NOMO-1 treated with dmso at 0.1 percent for 144 hours (cell line): ENCODE results near the gene HCN4.

ENCODE experiments used
- DNase-seq: peaks from one replicate; lab custom pipeline; 2025; ENCODE audit not compliant: unreplicated experiment; lab: John Stamatoyannopoulos, UW

Gene HCN4

DNA sequence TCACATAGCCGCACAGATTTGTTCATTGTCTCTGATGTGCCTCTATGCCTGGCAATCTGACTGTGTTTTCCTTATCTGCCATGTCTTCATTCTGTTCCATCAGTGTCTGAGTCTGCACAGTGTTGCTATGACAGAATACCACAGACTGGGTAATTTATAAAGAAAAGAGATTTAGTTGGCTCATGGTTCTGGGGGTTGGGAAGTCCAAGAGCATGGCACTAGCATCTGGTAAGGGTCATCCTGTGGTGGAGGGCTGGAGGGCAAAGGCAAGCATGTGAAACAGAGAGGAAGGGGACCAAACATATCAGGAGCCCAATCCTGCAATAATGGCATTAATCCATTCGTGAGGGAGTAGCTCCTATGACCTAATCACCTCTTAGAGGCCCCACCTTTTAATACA is 11.9 kb upstream of the HCN4 start:
- DNase-seq: no peak

DNA sequence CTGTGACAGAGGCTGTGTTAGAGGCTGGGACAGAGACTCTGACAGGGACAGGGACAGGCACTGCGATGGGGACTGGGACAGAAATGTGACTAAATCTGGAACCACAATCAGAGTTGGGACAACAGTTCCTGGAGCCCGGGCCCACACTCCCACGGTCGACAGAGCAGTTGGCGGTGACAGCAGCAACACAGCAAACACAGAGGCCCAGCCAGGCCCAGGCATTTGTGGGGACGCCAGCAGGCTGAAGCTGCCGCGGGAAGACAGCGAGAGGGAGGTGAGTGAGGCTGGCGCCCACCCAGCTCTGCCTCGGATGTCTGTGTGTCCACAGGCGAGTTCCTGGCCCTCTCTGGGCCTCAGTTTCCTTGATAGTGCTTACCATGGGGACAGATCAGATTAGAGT is 9.3 kb upstream of the HCN4 start:
- DNase-seq: no peak

DNA sequence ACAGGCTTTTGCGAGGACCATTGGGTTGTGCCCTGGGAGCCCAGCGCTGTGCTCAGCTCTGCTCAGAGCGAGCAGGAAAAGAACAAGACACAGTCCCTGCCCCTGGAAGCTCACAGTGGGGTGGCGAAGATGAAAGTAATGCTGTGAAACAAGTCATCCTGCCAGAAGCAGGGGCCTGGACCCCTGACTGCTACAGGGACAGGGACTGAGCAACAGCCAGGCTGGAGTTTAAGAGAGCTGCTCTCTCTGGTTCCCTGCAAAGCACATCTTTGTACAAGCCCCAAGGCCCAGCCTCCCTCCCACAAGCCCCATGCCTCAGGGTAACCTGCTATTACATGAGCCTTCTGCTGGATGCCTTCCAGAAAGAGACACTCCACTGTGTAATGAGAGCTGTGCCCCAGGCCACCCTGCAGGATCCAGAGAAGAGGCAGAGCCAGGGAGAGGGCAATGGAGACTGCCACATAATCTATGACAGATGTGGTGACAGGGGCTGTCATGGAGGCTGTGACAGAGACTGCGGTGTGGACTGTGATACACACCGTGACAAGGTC is 7.1 kb upstream of the HCN4 start:
- DNase-seq: no peak

DNA sequence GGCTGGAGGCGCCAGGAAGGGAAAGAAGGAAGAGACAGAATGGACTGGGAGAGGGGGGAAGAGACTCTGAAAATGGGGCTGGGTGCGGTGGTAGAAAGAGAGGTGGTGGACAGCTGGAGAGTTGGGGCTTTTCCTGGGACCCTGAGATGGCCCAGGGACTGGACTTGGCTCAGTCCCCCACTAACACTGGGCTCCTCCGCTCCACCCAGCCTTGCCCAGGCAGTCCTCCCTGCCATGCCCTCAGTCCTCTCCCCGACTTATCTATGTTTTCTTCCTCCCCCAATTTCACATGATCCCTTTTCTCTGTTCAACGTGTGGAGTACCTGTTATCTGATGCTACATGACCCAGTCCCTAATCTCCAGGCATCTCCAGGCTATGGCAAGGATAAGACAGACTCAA is 6.3 kb upstream of the HCN4 start:
- DNase-seq: no peak

DNA sequence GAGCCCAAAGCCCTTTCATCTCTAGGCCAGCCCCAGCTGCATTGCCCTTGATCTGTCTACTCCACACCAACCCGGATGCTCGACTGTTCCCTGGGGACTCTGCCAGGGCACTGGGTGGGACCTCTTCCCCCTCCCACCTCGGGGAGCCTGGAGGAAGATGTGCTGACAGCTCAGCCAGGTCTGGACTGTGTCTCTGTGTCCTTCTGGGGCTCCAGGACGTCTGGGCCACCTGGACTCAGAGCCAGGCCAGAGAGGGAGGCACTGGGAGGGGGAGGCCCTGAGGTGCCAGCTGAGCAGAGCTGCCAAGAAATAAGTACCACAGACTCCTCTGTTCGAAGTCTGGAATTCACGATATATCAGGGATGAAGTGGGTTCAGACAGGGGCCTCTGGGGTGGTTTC is 5.8 kb upstream of the HCN4 start:
- DNase-seq: no peak

DNA sequence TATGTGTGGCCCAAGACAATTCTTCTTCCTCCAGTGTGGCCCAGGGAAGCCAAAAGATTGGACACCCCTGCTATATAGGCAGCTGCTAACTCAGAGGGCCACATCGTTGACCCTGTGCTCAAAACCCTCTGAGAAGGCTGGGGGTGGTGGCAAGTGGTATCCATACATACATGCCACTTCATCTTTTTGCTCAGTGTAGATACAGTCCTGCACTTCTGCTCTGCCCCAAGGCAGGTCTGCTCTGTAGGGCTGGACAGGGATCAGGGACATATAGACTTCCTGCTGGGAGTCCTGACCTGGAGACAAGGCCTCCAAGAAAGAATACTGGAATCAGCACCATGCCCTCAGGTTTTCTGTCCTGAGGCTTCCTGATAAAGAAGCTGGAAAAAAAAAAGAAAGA is 4.5 kb upstream of the HCN4 start:
- no peak for DNase-seq

DNA sequence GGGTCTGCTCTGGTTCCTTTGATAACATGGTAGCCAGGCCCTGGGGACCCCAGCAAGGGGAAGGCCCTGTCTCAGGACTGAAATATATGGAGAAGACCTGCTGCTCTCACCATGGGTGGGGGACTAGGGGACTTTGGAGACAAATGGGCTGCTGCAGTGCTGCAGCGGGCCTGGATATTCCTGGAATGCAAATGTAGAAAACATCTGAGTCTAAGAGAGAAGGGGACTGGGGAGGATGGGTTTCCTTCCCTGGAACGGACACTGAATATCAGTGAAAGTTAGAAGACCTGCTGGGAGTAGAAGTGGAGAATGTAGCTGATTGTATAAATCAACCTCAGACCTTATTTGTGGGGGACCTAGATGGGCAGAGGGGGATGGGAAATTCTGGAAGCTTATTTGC is 3.1 kb upstream of the HCN4 start:
- no peak for DNase-seq

DNA sequence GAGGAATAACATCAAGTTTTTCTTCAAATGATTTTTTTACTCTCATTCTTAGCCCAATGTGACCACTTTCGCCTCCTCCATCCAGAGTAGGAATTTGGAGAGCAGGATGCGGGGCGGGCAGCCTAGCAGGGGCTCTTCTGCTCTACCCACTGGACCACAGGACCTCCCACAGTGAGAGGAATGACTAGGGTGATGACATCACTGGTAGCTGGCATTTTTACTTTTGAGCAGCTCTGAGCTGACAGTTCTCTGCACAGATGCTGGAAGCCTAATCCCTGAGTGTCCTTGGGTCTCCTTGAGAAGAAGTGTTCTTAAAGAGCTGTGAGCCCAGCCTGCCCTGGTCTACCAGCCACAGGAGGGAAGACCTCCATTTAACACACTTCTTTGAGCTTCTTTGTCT is 1.4 kb upstream of the HCN4 start:
- DNase-seq: no peak

DNA sequence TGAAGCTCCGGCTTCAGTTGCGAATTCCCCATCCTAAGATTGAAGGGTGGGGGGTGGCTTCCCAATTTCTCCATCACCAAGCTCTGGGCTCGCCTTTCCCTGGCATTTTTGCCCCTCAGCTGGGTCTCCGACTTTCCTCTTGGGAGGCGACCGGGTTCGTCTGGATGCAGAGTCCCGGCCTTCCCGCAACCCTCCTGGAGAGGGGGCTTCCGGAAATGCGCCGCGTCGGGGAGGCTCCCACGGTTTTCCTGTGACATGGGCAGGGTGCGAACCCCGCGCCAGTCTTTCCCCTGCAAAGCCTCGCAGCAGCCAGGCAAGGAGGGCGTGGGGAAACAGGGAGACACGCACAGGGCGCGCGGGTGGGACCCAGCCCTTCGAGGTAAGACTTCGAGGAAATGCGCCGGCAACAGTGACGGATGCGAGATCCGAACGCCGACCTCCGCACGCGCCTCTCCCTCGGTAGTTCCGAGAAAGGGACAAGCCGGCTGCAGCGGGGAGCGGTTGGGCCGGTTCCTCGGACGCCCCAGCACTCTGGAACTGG is 466 bp upstream of the HCN4 start:
- DNase-seq: no peak

DNA sequence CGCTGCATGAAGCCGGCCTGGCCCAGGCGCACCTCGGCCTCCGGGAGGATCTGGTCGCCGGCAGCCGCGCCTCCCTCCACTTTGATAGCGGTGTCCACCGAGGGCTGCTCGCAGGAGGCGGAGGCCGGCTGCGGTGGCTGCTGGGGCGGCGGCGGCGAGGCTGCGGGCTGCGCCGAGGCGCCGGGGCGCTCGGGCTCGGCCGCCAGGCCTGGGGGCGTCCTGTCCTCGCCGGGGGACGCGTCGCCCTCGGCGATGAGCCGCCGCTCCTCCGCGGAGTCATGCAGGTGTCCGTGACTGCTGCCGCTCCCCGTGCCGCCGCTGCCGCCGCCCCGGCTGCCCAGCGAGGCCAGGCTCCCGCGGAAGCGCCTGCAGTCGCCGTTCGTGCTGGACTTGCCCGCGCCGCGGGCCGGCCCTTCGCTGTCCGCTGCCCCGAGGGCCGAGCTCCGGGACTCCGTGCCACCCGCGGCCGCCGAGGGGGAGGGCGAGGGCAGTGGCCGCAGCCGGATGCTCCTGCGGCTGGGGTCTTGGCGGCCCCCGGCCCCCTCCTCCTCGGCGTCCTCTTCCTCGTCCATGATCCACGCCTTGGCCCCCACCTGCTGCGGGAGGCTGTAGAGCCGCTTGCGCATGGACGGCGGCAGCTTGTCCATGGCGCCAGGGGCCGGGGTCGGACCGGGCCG is 996 bp downstream of the HCN4 start:
- no peak for DNase-seq

DNA sequence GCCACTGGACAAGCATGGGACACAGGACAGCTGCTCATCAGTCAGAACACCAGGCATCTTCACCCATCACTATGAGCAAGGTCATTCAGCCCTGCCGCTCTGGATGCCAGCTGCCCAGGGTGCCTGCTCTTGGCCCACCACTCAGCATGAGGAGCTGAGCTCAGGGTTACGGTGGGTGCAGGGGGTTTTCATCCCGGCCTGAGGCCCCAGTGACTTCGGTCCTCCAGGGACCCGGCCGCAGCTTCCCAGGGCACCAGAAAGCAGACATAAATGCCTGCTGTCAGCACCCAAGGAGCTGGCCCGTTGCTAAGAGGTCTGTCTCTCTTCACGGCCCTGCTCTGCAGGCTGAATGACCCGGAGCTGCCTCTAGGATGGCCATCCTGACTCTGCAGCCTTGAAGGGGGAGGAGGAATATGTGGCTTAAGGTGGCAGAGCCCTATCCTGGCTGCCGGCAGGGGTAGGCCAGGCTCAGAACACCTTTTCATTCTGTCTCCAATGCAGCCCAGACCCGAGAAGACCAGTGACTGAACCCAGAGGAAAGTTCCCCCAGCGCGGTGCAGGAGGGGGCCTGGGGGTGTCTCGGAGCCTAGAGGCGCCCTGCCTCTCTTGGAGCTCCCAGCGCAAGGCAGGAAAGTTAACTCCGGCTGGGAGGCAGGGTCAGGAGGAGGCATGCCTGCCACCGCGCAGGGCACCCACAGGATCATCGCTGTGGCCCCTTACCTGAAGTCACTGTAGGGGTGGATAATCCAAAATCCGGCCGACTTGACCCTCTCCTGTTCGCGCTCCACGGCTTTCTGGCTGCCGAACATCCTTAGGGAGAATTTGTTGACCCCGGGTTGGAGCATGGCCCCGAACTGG is 1.8 kb downstream of the HCN4 start:
- no peak for DNase-seq

DNA sequence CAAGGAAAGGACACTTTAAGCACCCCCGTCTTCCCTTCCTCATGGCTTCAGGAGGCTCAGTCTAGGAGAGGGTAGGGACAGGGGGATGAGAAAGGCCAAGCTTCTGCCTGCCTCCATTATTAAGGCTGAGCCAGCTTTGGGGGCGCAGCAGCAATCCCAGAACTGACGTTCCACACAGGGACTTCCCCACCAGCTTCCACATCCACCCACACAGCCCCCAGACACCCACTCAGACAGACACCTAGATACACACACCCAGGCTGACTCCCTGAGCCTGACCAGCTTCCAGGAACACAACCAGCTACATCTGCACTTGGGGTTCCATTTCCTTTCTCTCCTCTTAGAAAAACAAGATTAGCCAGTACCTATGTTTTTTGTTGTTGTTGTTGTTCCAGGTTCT is 4.7 kb downstream of the HCN4 start:
- no peak for DNase-seq

DNA sequence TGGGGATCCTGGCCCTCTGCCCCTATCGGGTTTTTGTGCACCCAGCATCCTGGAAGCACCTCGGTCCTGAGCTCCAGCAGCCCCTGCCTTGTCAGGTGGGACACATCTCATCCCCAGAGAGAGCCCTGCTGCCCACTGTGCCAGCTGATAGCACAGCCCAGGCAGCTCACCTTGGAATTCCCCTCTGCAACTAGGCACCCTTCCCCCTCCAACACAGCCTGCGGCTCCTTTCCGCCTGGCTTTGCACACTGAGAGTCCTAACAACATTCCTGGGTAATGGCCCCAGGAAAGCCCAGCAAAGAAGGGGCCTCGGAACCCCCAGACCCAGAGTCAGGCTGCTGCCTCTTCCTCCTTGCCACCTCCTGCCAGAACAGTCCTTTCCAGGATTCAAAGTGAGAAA is 5.9 kb downstream of the HCN4 start:
- no peak for DNase-seq

DNA sequence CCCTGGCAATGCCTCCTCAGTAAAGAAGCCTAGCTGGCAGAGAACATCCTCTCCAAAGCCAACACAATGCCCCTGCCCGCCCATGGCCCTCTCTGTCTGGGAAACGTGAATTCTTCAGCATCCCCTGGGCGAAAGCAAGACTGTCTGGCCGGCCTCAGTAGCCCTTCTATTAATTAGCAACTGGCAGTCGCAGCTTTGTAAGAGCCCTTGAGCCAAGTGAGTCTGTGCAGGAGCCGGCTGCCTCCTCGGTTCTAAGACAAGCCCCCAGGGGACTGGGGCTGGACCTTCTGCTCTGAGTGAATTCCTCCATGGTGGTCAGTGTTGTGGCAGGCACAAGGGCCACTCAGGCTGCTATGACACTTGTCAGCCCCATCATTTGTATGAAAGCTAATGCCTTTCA is 7.4 kb downstream of the HCN4 start:
- no peak for DNase-seq

DNA sequence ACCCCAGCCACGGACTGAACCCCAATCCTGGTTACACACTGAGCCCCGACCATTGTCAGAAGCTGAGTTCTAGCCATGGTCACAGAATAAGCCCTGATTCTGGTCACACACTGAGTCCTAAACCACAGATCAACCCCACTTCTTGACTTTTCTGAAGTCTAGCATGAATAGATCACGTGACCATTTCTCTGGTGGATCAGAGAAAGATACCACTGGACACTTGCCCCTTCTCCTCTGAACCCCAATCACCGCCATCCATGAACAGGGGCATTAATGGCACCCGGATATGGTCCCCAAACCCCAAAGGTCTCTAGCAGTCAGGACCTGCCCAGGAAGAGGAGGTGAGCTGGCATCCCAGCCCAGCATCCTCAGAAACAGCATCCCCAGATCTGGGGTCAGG is 9.1 kb downstream of the HCN4 start:
- no peak for DNase-seq

DNA sequence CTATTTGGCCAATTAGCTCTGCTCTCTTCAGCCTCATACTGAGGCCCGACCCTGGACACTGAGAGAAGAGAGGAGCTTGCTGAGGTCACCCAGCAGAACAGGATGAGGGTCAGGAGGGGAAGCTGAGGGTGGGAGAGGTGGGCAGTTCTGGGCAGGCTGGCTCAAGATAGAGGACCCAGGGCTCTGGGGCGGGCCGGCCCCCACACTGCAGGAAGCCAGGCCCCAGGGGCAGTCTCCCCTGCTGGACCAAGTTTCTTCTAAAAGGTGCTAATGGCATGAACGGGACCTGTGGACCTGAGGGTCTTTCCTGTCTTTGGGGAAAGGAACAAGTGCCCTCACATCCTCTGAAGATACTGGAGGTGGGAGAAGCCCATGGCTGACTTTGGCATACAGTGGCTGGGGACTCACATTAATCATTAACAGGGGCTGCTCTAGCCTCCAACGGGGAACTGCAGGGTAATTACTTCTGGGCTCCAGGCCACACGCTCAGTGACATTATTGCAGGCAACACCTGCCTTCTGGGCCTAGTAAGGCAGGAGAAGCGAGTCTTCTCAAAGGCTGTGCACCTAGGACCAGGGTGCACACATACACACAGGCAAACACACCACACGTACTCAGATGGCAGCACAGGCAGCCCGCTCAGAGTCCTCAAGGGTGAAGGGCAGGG is 10.6 kb downstream of the HCN4 start:
- no peak for DNase-seq

DNA sequence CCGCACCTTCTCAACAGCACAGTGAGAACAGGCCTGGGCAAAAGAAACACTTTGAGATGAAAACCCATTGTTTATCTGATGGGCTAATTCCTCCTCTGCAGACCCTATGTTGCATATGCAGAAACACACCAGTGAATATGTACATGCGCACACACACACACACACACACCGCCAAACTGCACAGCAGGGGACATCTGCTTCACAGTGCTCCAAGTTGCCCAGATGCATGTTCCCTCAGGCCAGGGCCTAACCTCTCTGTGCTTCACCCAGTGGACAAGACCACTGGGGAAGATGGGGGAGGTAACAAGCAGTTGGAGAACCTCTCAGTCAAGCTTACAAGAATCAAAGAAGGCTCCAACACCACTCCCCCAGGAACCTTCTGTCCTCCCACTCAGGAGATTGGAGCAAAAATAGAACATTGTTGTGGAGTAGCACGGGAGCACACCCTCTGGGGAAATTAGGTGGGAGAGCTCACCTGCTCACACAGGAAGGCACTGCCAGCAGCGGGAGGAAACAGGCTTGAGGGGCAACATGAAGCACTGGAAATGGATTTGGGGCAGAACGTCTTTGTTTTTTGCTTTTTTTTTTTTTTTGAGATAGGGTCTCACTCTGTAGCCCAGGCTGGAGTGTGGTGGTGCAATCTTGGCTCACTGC is 13.0 kb downstream of the HCN4 start:
- no peak for DNase-seq

DNA sequence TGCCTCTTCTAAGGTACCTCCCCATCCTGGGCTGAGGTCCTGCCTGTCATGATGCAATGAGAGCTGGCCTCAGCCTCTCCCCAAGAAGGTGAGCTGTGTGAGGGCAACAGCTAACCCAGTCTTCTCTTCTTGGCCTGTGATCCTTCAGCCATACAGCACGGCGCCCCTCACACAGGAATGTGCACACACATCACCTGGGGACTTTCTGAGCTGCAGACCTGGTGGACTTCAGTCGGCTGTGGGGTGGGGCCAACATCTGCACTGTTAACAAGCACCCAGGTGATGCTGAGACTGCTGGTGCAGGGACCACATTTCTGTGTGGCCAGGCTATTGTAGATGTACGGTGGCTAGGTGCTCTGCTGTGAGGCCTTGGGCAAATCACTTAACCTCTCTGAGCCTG is 14.5 kb downstream of the HCN4 start:
- DNase-seq: no peak

DNA sequence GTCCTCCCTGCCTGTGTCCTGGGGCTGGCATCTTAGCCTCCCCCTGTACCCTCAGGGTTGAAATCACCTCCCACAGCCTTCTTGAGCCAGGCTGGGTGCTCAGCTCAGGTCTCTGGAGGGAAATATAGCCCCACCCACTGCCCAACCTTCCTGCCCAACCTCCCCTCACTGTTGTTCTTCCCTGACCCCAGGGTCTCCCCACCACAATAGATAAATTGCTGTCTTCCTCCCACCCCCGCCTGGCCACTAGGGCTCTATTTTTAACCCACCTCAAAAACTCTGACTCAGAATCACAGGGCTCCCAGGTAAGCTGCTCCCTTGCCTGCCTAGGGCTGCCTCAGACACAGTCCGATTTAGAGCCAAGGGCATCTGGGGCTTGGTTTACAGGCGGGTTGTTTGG is 15.0 kb downstream of the HCN4 start:
- no peak for DNase-seq

DNA sequence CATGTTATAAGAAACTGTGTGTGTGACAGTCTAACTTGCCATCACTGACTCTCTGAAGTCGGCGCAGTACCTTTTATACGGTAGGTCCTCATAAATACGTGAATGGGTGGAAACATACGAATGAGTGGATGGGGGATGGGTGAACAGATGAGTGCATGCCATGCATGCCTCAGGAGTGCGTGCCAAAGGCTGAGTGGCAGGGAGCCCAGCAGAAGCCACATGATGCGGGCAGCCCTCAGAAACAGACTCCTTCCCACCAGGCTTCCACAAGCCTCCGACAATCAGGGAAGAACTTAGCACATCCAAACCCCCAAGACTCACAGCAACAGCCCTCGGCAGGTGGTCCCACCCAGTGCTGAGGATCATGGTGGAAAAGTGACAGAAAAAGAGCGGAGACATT is 16.7 kb downstream of the HCN4 start:
- no peak for DNase-seq

DNA sequence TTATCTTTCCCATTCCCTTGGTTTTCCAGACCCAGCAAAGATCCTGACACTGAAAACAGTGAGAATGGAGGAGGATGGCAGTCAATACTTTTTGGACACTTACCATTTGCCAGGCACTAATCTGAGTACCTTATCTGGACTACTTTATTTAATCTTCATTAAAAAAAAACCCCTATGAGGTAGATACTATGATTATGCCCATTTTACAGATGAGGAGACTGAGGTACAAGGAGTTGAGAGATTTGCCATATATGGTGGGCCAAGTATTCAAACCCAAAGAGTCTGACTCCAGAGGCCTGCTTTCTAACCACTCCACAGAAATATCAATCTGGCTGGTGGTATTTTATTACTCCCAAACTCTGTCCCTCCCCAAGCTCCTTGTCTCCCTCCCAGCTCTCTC is 19.6 kb downstream of the HCN4 start:
- no peak for DNase-seq
